SK-N-SH treated with all-trans-retinoic acid at 6 μM for 48 hours (cell line): ENCODE measurements around the gene GJB5.
"Not testable (repeated sequence)": the region's sequence is repeated elsewhere in the genome, so short reads cannot be mapped to it uniquely, and the experiment has no call there.

ENCODE experiments used
- CSDC2 ChIP-seq: fragments of 250-450 bp; sonication (Bioruptor Pico); IDR thresholded peaks from 2 replicates; pipeline ENCODE4 v1.5.0; 2020; ENCODE audit warnings: mild to moderate bottlenecking, moderate library complexity
- CSRNP3 ChIP-seq: fragments of 250-450 bp; sonication (Bioruptor Pico); IDR thresholded peaks from 2 replicates; pipeline ENCODE4 v1.5.1; 2021; ENCODE audit warnings: mild to moderate bottlenecking, moderate library complexity
- GLIS3 ChIP-seq: fragments of 250-450 bp; sonication (Bioruptor Pico); IDR thresholded peaks from 2 replicates; pipeline ENCODE4 v1.5.0; 2020; ENCODE audit warnings: mild to moderate bottlenecking, moderate library complexity
- ISL1 ChIP-seq: fragments of 250-450 bp; sonication (Bioruptor Pico); IDR thresholded peaks from 2 replicates; pipeline ENCODE4 v2.1.2; 2022; ENCODE audit warnings: mild to moderate bottlenecking, moderate library complexity
- PATZ1 ChIP-seq: fragments of 250-450 bp; sonication (Bioruptor Pico); IDR thresholded peaks from 2 replicates; pipeline ENCODE4 v1.8.0; 2020; ENCODE audit warnings: mild to moderate bottlenecking, moderate library complexity, borderline replicate concordance
- POU6F1 ChIP-seq: fragments of 250-450 bp; sonication (Bioruptor Pico); IDR thresholded peaks from 2 replicates; pipeline ENCODE4 v1.8.0; 2021; ENCODE audit warnings: low read depth, mild to moderate bottlenecking, moderate library complexity, borderline replicate concordance
- RARB ChIP-seq: fragments of 250-450 bp; sonication (Bioruptor Pico); IDR thresholded peaks from 2 replicates; pipeline ENCODE4 v1.8.0; 2021; ENCODE audit warnings: mild to moderate bottlenecking, moderate library complexity
- SNAI2 ChIP-seq: fragments of 250-450 bp; sonication (Bioruptor Pico); IDR thresholded peaks from 2 replicates; pipeline ENCODE4 v1.5.0; 2020; ENCODE audit warnings: mild to moderate bottlenecking, moderate library complexity
- TSHZ2 ChIP-seq: fragments of 250-450 bp; sonication (Bioruptor Pico); IDR thresholded peaks from 2 replicates; pipeline ENCODE4 v1.5.0; 2020; ENCODE audit warnings: mild to moderate bottlenecking, moderate library complexity

GRCh38 chr1:34732831-34733230 is 22.0 kb upstream of the GJB5 start:
- TF ChIP-seq POU6F1; CSRNP3 (CRISPR knock-in tag); SNAI2 (CRISPR knock-in tag); PATZ1 (CRISPR knock-in tag); ISL1 (CRISPR knock-in tag); CSDC2 (CRISPR knock-in tag); GLIS3 (CRISPR knock-in tag); TSHZ2 (CRISPR knock-in tag); RARB (CRISPR knock-in tag): not testable (repeated sequence)
